ENCODE results near the gene CDC14A.

DNA sequence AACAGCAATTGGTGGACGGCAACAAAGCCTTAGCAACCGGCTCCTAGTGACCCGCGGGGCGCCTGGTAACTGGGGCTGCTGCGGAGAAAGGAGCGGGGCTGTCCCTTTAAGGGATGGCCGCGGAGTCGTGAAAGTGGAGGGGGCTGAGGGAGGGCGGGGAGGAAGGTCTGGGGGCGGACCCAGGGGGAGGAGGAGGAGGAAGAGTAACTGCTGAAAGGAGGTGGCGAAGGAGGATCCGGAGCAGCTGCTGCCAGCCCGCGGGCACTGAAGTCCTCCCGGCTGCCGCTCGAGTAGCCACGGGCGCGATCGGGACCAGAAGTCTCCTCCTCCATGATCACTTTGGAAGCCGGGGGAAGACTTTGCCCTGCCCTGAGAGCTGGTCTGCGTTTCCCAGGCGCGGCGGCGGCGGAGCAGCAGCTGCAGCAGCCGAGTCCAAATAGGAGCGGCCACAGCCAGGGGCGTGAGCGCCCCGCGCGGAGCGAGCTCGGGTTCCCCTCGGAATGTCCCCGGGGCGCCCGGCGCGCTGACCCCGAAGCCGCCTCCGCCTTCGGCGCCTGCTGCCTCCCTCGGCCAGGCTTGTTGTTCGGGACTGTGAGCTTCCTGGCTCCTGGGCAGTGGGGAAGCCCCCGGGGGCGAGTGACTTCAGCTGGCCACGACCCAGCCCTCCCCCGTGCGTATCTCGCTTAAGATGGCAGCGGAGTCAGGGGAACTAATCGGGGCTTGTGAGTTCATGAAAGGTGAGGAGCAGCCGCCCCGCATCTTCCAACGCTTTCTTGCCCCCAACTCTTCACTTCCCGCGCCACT is at the start of gene CDC14A:
- TF ChIP-seq, protein P1, sequence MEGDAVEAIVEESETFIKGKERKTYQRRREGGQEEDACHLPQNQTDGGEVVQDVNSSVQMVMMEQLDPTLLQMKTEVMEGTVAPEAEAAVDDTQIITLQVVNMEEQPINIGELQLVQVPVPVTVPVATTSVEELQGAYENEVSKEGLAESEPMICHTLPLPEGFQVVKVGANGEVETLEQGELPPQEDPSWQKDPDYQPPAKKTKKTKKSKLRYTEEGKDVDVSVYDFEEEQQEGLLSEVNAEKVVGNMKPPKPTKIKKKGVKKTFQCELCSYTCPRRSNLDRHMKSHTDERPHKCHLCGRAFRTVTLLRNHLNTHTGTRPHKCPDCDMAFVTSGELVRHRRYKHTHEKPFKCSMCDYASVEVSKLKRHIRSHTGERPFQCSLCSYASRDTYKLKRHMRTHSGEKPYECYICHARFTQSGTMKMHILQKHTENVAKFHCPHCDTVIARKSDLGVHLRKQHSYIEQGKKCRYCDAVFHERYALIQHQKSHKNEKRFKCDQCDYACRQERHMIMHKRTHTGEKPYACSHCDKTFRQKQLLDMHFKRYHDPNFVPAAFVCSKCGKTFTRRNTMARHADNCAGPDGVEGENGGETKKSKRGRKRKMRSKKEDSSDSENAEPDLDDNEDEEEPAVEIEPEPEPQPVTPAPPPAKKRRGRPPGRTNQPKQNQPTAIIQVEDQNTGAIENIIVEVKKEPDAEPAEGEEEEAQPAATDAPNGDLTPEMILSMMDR (IDR thresholded peaks at IDR 0.05; ENCODE audit: insufficient read depth, low read length, poor library complexity, severe bottlenecking), result no peak
- no peak for TF ChIP-seq EZH2phosphoT487 (conservative IDR thresholded peaks at IDR 0.05; ENCODE audit: low read length)
